ENCODE results near the gene IGSF3.
"Not testable (repeated sequence)": the region's sequence is repeated elsewhere in the genome, so short reads cannot be mapped to it uniquely, and the experiment has no call there.

- not testable (repeated sequence) for TF ChIP-seq EZH2 (IDR thresholded peaks at IDR 0.05; ENCODE audit: low read length); CTCF (optimal IDR thresholded peaks at IDR 0.05 in 1 of 3, IDR thresholded peaks at IDR 0.05 in 1 of 3, conservative IDR thresholded peaks at IDR 0.05 in 1 of 3; ENCODE audit: extremely low read depth in 1 of 3, insufficient read depth in 2 of 3, low read length in 3 of 3)
These were observed 9.7 kb downstream of the IGSF3 start for GRCh38 chr1:116657836-116658235.

Data from keratinocyte (primary cell).